ENCODE results near the gene M1AP. TPM values are rescaled to one million over a fixed set of nuclear protein-coding genes. Genes with fewer than 3 reads are reported as not detected.

Gene M1AP
- total and polyA plus RNA-seq, 9 donors = 0.36 to 0.72 (median 0.45) TPM; not detected in 3

GRCh38 chr2:74653985-74654882 is 6.1 kb upstream of the M1AP start, which contains the start of gene SEMA4F:
TSS of gene SEMA4F (plus strand) at chr2:74654247. CDS start at chr2:74654377, 130 bp downstream.
- no peaks in the 10 kb centered on the region for H3K27me3 ChIP-seq
- H3K27ac ChIP-seq = peak within 1 kb of the TSS in 1 of 2 donors; percentile 26
- H3K4me1 ChIP-seq (ENCODE audit: insufficient read depth) = peaks cover 2% of the 10 kb centered on the region
- TF ChIP-seq POLR2A (IDR thresholded peaks at IDR 0.05) (no peak), EP300 (IDR thresholded peaks at IDR 0.05) (no peak), CTCF (IDR thresholded peaks at IDR 0.05) (no peak)
- H3K4me3 ChIP-seq = peak within 1 kb of the TSS; percentile 79
- DNase-seq = peak; percentile 96 to 98 (median 97)
- intact Hi-C loops (cut with DNase I) = loop anchor here in 1 of 4 donors (5.0 kb wide), 1 partner anchor 182 kb away; the partner anchor contains the start of gene MRPL53
- no peaks in the 10 kb centered on the region for H3K36me3 ChIP-seq
- no peaks in the 10 kb centered on the region for H3K9me3 ChIP-seq
- WGBS, 3 donors = 1 to 2% (median 1%) methylated on average over 40 to 79 of the region's 79 CpGs

- DNase-seq = no peak
- Histone ChIP-seq H3K27ac (no peak overlapping the region), H3K27me3 (no peaks in the 10 kb centered on the region), H3K36me3 (no peaks in the 10 kb centered on the region), H3K4me1 (ENCODE audit: insufficient read depth) (peaks cover 2% of the 10 kb centered on the region), H3K9me3 (no peaks in the 10 kb centered on the region), H3K4me3 (peak overlapping the region; percentile 79)
- 5 to 15% (median 6%) methylated on average over 15 of the region's 15 CpGs for WGBS, 3 donors
- TF ChIP-seq CTCF (IDR thresholded peaks at IDR 0.05) = no peak
- no peak for TF ChIP-seq POLR2A (IDR thresholded peaks at IDR 0.05)
- TF ChIP-seq EP300 (IDR thresholded peaks at IDR 0.05) = no peak
- intact Hi-C loops (cut with DNase I) = loop anchor here in 1 of 4 donors (5.0 kb wide), 1 partner anchor 181 kb away; the partner anchor contains the start of gene MRPL53
Measured at GRCh38 chr2:74653589-74653984, 5.5 kb upstream of the M1AP start.

GRCh38 chr2:74646834-74647482 is 1.2 kb downstream of the M1AP start:
- Histone ChIP-seq H3K4me1 (ENCODE audit: insufficient read depth) (no peaks in the 10 kb centered on the region), H3K9me3 (no peaks in the 10 kb centered on the region), H3K36me3 (no peaks in the 10 kb centered on the region), H3K4me3 (no peak overlapping the region), H3K27me3 (no peaks in the 10 kb centered on the region), H3K27ac (no peak overlapping the region)
- no peak for TF ChIP-seq CTCF (IDR thresholded peaks at IDR 0.05)
- no peak for TF ChIP-seq EP300 (IDR thresholded peaks at IDR 0.05)
- no peak for TF ChIP-seq POLR2A (IDR thresholded peaks at IDR 0.05)
- intact Hi-C loops (cut with DNase I) = no loop called here
- no peak for DNase-seq
- 91 to 96% (median 94%) methylated on average over 13 of the region's 13 CpGs for WGBS, 3 donors

GRCh38 chr2:74646201-74646600 is 1.9 kb downstream of the M1AP start:
- no peak overlapping the region for H3K27ac ChIP-seq
- no peak overlapping the region for H3K4me3 ChIP-seq
- no peaks in the 10 kb centered on the region for H3K27me3 ChIP-seq
- intact Hi-C loops (cut with DNase I) = no loop called here
- H3K36me3 ChIP-seq = no peaks in the 10 kb centered on the region
- DNase-seq = no peak
- TF ChIP-seq POLR2A (IDR thresholded peaks at IDR 0.05) (no peak), CTCF (IDR thresholded peaks at IDR 0.05) (no peak), EP300 (IDR thresholded peaks at IDR 0.05) (no peak)
- no peaks in the 10 kb centered on the region for H3K9me3 ChIP-seq
- WGBS, 3 donors = 11 to 55% (median 21%) methylated on average over 2 of the region's 2 CpGs
- H3K4me1 ChIP-seq (ENCODE audit: insufficient read depth) = no peaks in the 10 kb centered on the region
